ENCODE data around the gene SLC35C1.

SLC35C1 gene

GRCh38 chr11:45810431-45811108, 5.6 kb downstream of the SLC35C1 start:
- H3K4me3 ChIP-seq (ENCODE audit: control insufficient read depth, low read depth, low read length), result no peak overlapping the region
- DNase-seq (ENCODE audit: low read depth), result no peak
- no peak for TF ChIP-seq CTCF (conservative IDR thresholded peaks at IDR 0.05; ENCODE audit: control insufficient read depth, insufficient read depth, low read depth, low read length)

GRCh38 chr11:45811109-45811435, 6.1 kb downstream of the SLC35C1 start:
- DNase-seq (ENCODE audit: low read depth), result no peak
- TF ChIP-seq CTCF (conservative IDR thresholded peaks at IDR 0.05; ENCODE audit: control insufficient read depth, insufficient read depth, low read depth, low read length), result no peak

GRCh38 chr11:45811571-45812290, 6.8 kb downstream of the SLC35C1 start:
- no peak overlapping the region for H3K4me3 ChIP-seq (ENCODE audit: control insufficient read depth, low read depth, low read length)
- no peak for DNase-seq (ENCODE audit: low read depth)
- TF ChIP-seq CTCF (conservative IDR thresholded peaks at IDR 0.05; ENCODE audit: control insufficient read depth, insufficient read depth, low read depth, low read length), result no peak

More at GRCh38 chr11:45811109-45811435, 6.1 kb downstream of the SLC35C1 start:
- H3K4me3 ChIP-seq (ENCODE audit: control insufficient read depth, low read depth, low read length), result no peak overlapping the region

GRCh38 chr11:45812581-45813548, 7.9 kb downstream of the SLC35C1 start:
- TF ChIP-seq CTCF (conservative IDR thresholded peaks at IDR 0.05; ENCODE audit: control insufficient read depth, insufficient read depth, low read depth, low read length), result no peak
- no peak overlapping the region for H3K4me3 ChIP-seq (ENCODE audit: control insufficient read depth, low read depth, low read length)
- no peak for DNase-seq (ENCODE audit: low read depth)

GRCh38 chr11:45815747-45816146, 10.8 kb downstream of the SLC35C1 start:
- no peak for TF ChIP-seq CTCF (conservative IDR thresholded peaks at IDR 0.05; ENCODE audit: control insufficient read depth, insufficient read depth, low read depth, low read length)
- DNase-seq (ENCODE audit: low read depth), result peak; percentile 41
- H3K4me3 ChIP-seq (ENCODE audit: control insufficient read depth, low read depth, low read length), result no peak overlapping the region

- no peak overlapping the region for H3K4me3 ChIP-seq (ENCODE audit: control insufficient read depth, low read depth, low read length)
- no peak for DNase-seq (ENCODE audit: low read depth)
- no peak for TF ChIP-seq CTCF (conservative IDR thresholded peaks at IDR 0.05; ENCODE audit: control insufficient read depth, insufficient read depth, low read depth, low read length)
These were observed 11.7 kb downstream of the SLC35C1 start for GRCh38 chr11:45816614-45817013.

Data from fibroblast of mammary gland (primary cell).